H1 (cell line): ENCODE results near the gene GABRA4. TPM values are rescaled to one million over a fixed set of nuclear protein-coding genes. Genes with fewer than 3 reads are reported as not detected.

ENCODE experiments used
- CTCF ChIA-PET: fragments of 300-600 bp; sonication (Branson Sonifier 250); formaldehyde crosslinking; loops from one replicate; lab custom pipeline; 2021; ENCODE audit not compliant: partially characterized antibody; lab: Charles Lee
- POLR2A ChIA-PET: fragments of 300-600 bp; sonication (Branson Sonifier 250); formaldehyde crosslinking; loops from one replicate; lab custom pipeline; 2021; ENCODE audit warnings: inconsistent platforms; ENCODE audit not compliant: partially characterized antibody; lab: Charles Lee
- DNase-seq, 2 experiments: peaks; one replicate each; pipeline versions ENCODE4 v3.0.0 to v3.0.0-alpha.2; 2010 to 2022; ENCODE audit warnings: low spot score in 2 of 2, low read depth in 1 of 2, mixed read lengths in 1 of 2
- FAIRE-seq: peaks from 2 replicates; lab custom pipeline; 2011; peaks lifted over from hg19 to GRCh38; lab: Jason Lieb, UNC
- H2AFZ ChIP-seq: 2 replicates; pipeline ENCODE4 v1.8.1; 2012; ENCODE audit warnings: low read length, inconsistent platforms
- H2AK5ac ChIP-seq: 2 replicates; pipeline ENCODE4 v1.6.1; 2013; ENCODE audit warnings: low read depth, low read length
- H2BK120ac ChIP-seq: replicated peaks from 2 replicates; pipeline ENCODE3; 2013; ENCODE audit warnings: low read depth, low read length, inconsistent platforms
- H2BK12ac ChIP-seq: 2 replicates; pipeline ENCODE4 v1.6.1; 2013; ENCODE audit warnings: low read depth, low read length
- H2BK15ac ChIP-seq: 2 replicates; pipeline ENCODE4 v1.6.1; 2013; ENCODE audit warnings: low read length
- H2BK20ac ChIP-seq: 2 replicates; pipeline ENCODE4 v1.6.1; 2013; ENCODE audit warnings: low read length
- H2BK5ac ChIP-seq: 2 replicates; pipeline ENCODE4 v1.6.1; 2013; ENCODE audit warnings: low read depth, low read length
- H3K14ac ChIP-seq: 2 replicates; pipeline ENCODE4 v1.6.1; 2013; ENCODE audit warnings: inconsistent platforms; ENCODE audit not compliant: insufficient read length
- H3K18ac ChIP-seq: 2 replicates; pipeline ENCODE4 v1.6.1; 2013; ENCODE audit warnings: low read length; ENCODE audit errors: extremely low read depth
- H3K23ac ChIP-seq: 2 replicates; pipeline ENCODE4 v1.6.1; 2013; ENCODE audit warnings: inconsistent platforms; ENCODE audit not compliant: insufficient read length
- H3K23me2 ChIP-seq: 2 replicates; pipeline ENCODE4 v1.6.1; 2013; ENCODE audit warnings: low read depth, low read length
- H3K27ac ChIP-seq: 2 replicates; pipeline ENCODE4 v1.6.1; 2011; ENCODE audit warnings: low read depth, low read length, inconsistent platforms
- H3K27me3 ChIP-seq, 4 experiments: replicated peaks in 1 of 4; 1 replicate in 1 of 4; 2 replicates in 3 of 4; pipeline versions ENCODE4 v1.6.1 to v1.8.1; 2011 to 2013; ENCODE audit warnings: low read length in 3 of 4, mild to moderate bottlenecking in 3 of 4, inconsistent platforms in 2 of 4, mixed read lengths in 2 of 4, moderate library complexity in 1 of 4; ENCODE audit not compliant: control insufficient read depth in 3 of 4, insufficient read depth in 3 of 4; ENCODE audit errors: extremely low read depth in 1 of 4
- H3K36me3 ChIP-seq, 4 experiments: 2 replicates each; pipeline versions ENCODE4 v1.6.1 to v1.8.1; 2011 to 2013; ENCODE audit warnings: mild to moderate bottlenecking in 4 of 4, low read length in 3 of 4, moderate library complexity in 2 of 4, control low read depth in 1 of 4, inconsistent platforms in 1 of 4; ENCODE audit not compliant: insufficient read depth in 4 of 4, control insufficient read depth in 2 of 4
- H3K4ac ChIP-seq: replicated peaks from 2 replicates; pipeline ENCODE3; 2013; ENCODE audit warnings: low read length, low read depth, mixed read lengths, inconsistent platforms; ENCODE audit not compliant: insufficient read length
- H3K4me1 ChIP-seq, 4 experiments: replicated peaks in 1 of 4; 1 replicate in 1 of 4; 2 replicates in 3 of 4; pipeline versions ENCODE4 v1.6.1 to v1.8.1; 2011 to 2013; ENCODE audit warnings: low read length in 3 of 4, inconsistent platforms in 2 of 4, mixed read lengths in 1 of 4; ENCODE audit not compliant: insufficient read depth in 4 of 4, control insufficient read depth in 3 of 4
- H3K4me2 ChIP-seq, 2 experiments: 2 replicates each; pipeline versions ENCODE4 v1.6.1 to v1.8.1; 2011 to 2013; ENCODE audit warnings: low read depth in 2 of 2, low read length in 2 of 2, control low read depth in 1 of 2, inconsistent platforms in 1 of 2, mild to moderate bottlenecking in 1 of 2; ENCODE audit not compliant: insufficient read depth in 1 of 2
- H3K4me3 ChIP-seq, 4 experiments: fragments of 200-600, 300-600 bp in 1 of 4; sonication (generic), shearing (Covaris generic), sonication (Bioruptor Twin) in 1 of 4; 2 replicates each; pipeline versions ENCODE4 v1.5.1 to v1.8.1; 2011 to 2016; ENCODE audit warnings: low read length in 4 of 4, low read depth in 3 of 4, control low read depth in 2 of 4, inconsistent platforms in 2 of 4, mild to moderate bottlenecking in 2 of 4, mixed read lengths in 1 of 4, moderate library complexity in 1 of 4; ENCODE audit not compliant: insufficient read depth in 2 of 4; ENCODE audit errors: extremely low read depth in 1 of 4
- H3K56ac ChIP-seq: replicated peaks from 2 replicates; pipeline ENCODE3; 2013; ENCODE audit warnings: low read depth, mild to moderate bottlenecking, mixed read lengths, low read length, inconsistent platforms; ENCODE audit not compliant: insufficient read length
- H3K79me1 ChIP-seq: 2 replicates; pipeline ENCODE4 v1.6.1; 2013; ENCODE audit warnings: low read depth, low read length, control low read depth
- H3K79me2 ChIP-seq, 2 experiments: 2 replicates each; pipeline versions ENCODE4 v1.6.1 to v1.8.1; 2012 to 2013; ENCODE audit warnings: low read length in 2 of 2, mild to moderate bottlenecking in 2 of 2, inconsistent platforms in 1 of 2; ENCODE audit not compliant: insufficient read depth in 2 of 2, control insufficient read depth in 1 of 2
- H3K9ac ChIP-seq, 4 experiments: replicated peaks in 1 of 4; 1 replicate in 1 of 4; 2 replicates in 3 of 4; pipeline versions ENCODE4 v1.6.1 to v1.8.1; 2011 to 2013; ENCODE audit warnings: low read depth in 3 of 4, low read length in 3 of 4, control low read depth in 2 of 4, mild to moderate bottlenecking in 2 of 4, moderate library complexity in 2 of 4, inconsistent platforms in 1 of 4; ENCODE audit errors: extremely low read depth in 1 of 4
- H3K9me3 ChIP-seq, 2 experiments: 2 replicates each; pipeline versions ENCODE4 v1.6.1 to v1.8.1; 2012 to 2013; ENCODE audit warnings: mild to moderate bottlenecking in 2 of 2, moderate library complexity in 2 of 2, control low read depth in 1 of 2, inconsistent platforms in 1 of 2, low read depth in 1 of 2, low read length in 1 of 2, mixed read lengths in 1 of 2; ENCODE audit not compliant: insufficient read depth in 2 of 2
- H4K20me1 ChIP-seq, 2 experiments: replicated peaks in 1 of 2; 2 replicates each; pipeline versions ENCODE3 to v1.8.1; 2011 to 2013; ENCODE audit warnings: inconsistent platforms in 2 of 2, low read length in 2 of 2, mild to moderate bottlenecking in 1 of 2; ENCODE audit not compliant: insufficient read depth in 2 of 2, control insufficient read depth in 1 of 2
- H4K5ac ChIP-seq: 2 replicates; pipeline ENCODE4 v1.6.1; 2013; ENCODE audit warnings: low read length, low read depth, mixed read lengths, inconsistent platforms; ENCODE audit not compliant: insufficient read length
- H4K8ac ChIP-seq: 2 replicates; pipeline ENCODE4 v1.8.0; 2013; ENCODE audit warnings: mild to moderate bottlenecking, moderate library complexity, low read length, inconsistent platforms; ENCODE audit not compliant: insufficient read depth; ENCODE audit errors: extremely low read depth
- H4K91ac ChIP-seq: replicated peaks from 2 replicates; pipeline ENCODE3; 2013; ENCODE audit warnings: low read length, mixed read lengths, inconsistent platforms; ENCODE audit not compliant: insufficient read length
- ATF3 ChIP-seq: IDR thresholded peaks from 2 replicates; pipeline ENCODE4 v1.6.1; 2011; ENCODE audit warnings: low read depth, mild to moderate bottlenecking, low read length; ENCODE audit not compliant: insufficient read depth
- CREB1 ChIP-seq: IDR thresholded peaks from 2 replicates; pipeline ENCODE4 v1.6.1; 2012; ENCODE audit warnings: inconsistent platforms
- CTBP2 ChIP-seq: IDR thresholded peaks from 2 replicates; pipeline ENCODE4 v1.7.0; 2011; ENCODE audit warnings: borderline replicate concordance, mild to moderate bottlenecking, moderate library complexity, mixed read lengths, low read length; ENCODE audit not compliant: insufficient read depth, insufficient read length
- JUN ChIP-seq: IDR thresholded peaks from 2 replicates; pipeline ENCODE4 v1.6.1; 2011; ENCODE audit warnings: low read depth, mild to moderate bottlenecking, improper control_type of control experiment, low read length
- MAFK ChIP-seq: IDR thresholded peaks from 2 replicates; pipeline ENCODE4 v1.6.1; 2012; ENCODE audit warnings: low read depth, mild to moderate bottlenecking, improper control_type of control experiment, low read length
- MAX ChIP-seq: IDR thresholded peaks from 2 replicates; pipeline ENCODE4 v1.6.1; 2012; ENCODE audit warnings: inconsistent platforms
- NANOG ChIP-seq: IDR thresholded peaks from 2 replicates; pipeline ENCODE4 v1.6.1; 2011; ENCODE audit warnings: low read length, low read depth, mild to moderate bottlenecking, inconsistent platforms; ENCODE audit not compliant: insufficient read depth, poor library complexity, severe bottlenecking
- POU5F1 ChIP-seq: IDR thresholded peaks from 2 replicates; pipeline ENCODE4 v1.6.1; 2011; ENCODE audit warnings: low read depth, mild to moderate bottlenecking, low read length, moderate library complexity
- RXRA ChIP-seq: IDR thresholded peaks from 2 replicates; pipeline ENCODE4 v1.6.1; 2011; ENCODE audit warnings: low read depth, mild to moderate bottlenecking, low read length, moderate library complexity; ENCODE audit not compliant: insufficient read depth
- SIN3A ChIP-seq, 2 experiments: IDR thresholded peaks in 1 of 2; conservative IDR thresholded peaks in 1 of 2; 2 replicates each; pipeline ENCODE4 v1.6.1; 2011 to 2012; ENCODE audit warnings: low read length in 2 of 2, improper control_type of control experiment in 1 of 2, low read depth in 1 of 2, mild to moderate bottlenecking in 1 of 2
- SIRT6 ChIP-seq: IDR thresholded peaks from one replicate; pipeline ENCODE4 v1.7.1; 2012; ENCODE audit warnings: low read length, inconsistent platforms
- SP2 ChIP-seq: IDR thresholded peaks from 2 replicates; pipeline ENCODE4 v1.6.1; 2012; ENCODE audit warnings: mild to moderate bottlenecking, low read length, inconsistent platforms
- SRF ChIP-seq: IDR thresholded peaks from 2 replicates; pipeline ENCODE4 v1.6.1; 2011; ENCODE audit warnings: mild to moderate bottlenecking, low read depth, low read length, moderate library complexity
- TEAD4 ChIP-seq: IDR thresholded peaks from 2 replicates; pipeline ENCODE4 v1.6.1; 2012; ENCODE audit warnings: low read depth, low read length, inconsistent platforms, mixed read lengths
- YY1 ChIP-seq: IDR thresholded peaks from 2 replicates; pipeline ENCODE4 v1.6.1; 2011; ENCODE audit warnings: low read depth, mild to moderate bottlenecking, low read length
- WGBS, 2 experiments: shearing (Covaris generic) in 1 of 2; methylation state at CpG; one replicate each; pipeline versions ENCODE4 v1.1.6 to v1.1.7; 2013 to 2015; ENCODE audit warnings: low lambda C conversion rate in 2 of 2, mixed read lengths in 2 of 2, inconsistent platforms in 1 of 2, low coverage in 1 of 2, missing lambda C conversion rate in 1 of 2; ENCODE audit not compliant: insufficient replicate concordance in 2 of 2, insufficient coverage in 1 of 2, insufficient read length in 1 of 2; ENCODE audit errors: extremely low coverage in 1 of 2, missing lambda C conversion rate in 1 of 2; 5-methylcytosine and 5-hydroxymethylcytosine counted together
- polyA plus RNA-seq, 7 experiments: library from polyadenylated mRNA; depleted of rRNA in 3 of 7; stranded (reverse) in 5 of 7; unstranded in 2 of 7; fragments of >200 nt in 5 of 7; fragments of 200-250 nt in 2 of 7; gene quantifications; 1 replicate in 5 of 7; 2 replicates in 1 of 7; 4 replicates in 1 of 7; pipeline versions ENCODE4 v1.2.1 to v1.2.3, GENCODE V29; 2011 to 2013; ENCODE audit warnings: missing spikeins in 2 of 7, mixed read lengths in 2 of 7
- total RNA-seq: library from RNA; stranded (reverse); fragmentation: NEBNext Ultra II Directional; extraction: Animal tissue kit (Norgen Biotek cat#: 25700); gene quantifications from 2 replicates; pipeline ENCODE4 v1.2.1, GENCODE V29; 2021

Gene GABRA4
- total and polyA plus RNA-seq, 2 of the 8 experiments (the other 6 are each of a cell fraction or from before 2014, with no cell fraction given), result 0.09 to 0.37 TPM

GRCh38 chr4:46967631-46968030 lies 25.8 kb downstream of the GABRA4 start:
- H2AK5ac ChIP-seq, result no peak overlapping the region
- no peak overlapping the region for H2BK20ac ChIP-seq
- H3K9me3 ChIP-seq, result no peaks in the 10 kb centered on the region
- H3K36me3 ChIP-seq, result no peaks in the 10 kb centered on the region
- no peak overlapping the region for H2BK12ac ChIP-seq
- FAIRE-seq (no peak), DNase-seq (no peak)
- H3K9ac ChIP-seq, result no peak overlapping the region
- WGBS, 2 experiments, result 97% methylated on average over 2 of the region's 2 CpGs; no CpG with 5 or more reads in 1 of the 2 experiments
- no peak overlapping the region for H3K56ac ChIP-seq
- no peaks in the 10 kb centered on the region for H3K23me2 ChIP-seq
- no peak overlapping the region for H3K4me2 ChIP-seq
- H2BK15ac ChIP-seq, result no peak overlapping the region
- H3K27me3 ChIP-seq, result no peaks in the 10 kb centered on the region
- no peak overlapping the region for H3K18ac ChIP-seq
- H3K4me3 ChIP-seq, result no peak overlapping the region
- no peak overlapping the region for H4K8ac ChIP-seq
- H2AFZ ChIP-seq, result no peak overlapping the region
- no peaks in the 10 kb centered on the region for H4K20me1 ChIP-seq
- H2BK120ac ChIP-seq, result no peak overlapping the region
- ChIA-PET POLR2A (no interaction called here), CTCF (no interaction called here)
- no peak overlapping the region for H3K27ac ChIP-seq
- no peak overlapping the region for H3K14ac ChIP-seq
- no peak overlapping the region for H2BK5ac ChIP-seq
- no peak overlapping the region for H4K5ac ChIP-seq
- H3K79me2 ChIP-seq, result no peaks in the 10 kb centered on the region
- H3K4me1 ChIP-seq, result no peaks in the 10 kb centered on the region
- H3K79me1 ChIP-seq, result no peaks in the 10 kb centered on the region
- H3K4ac ChIP-seq, result no peak overlapping the region
- no peak overlapping the region for H4K91ac ChIP-seq
- no peak overlapping the region for H3K23ac ChIP-seq
- no peak for TF ChIP-seq YY1
- TF ChIP-seq NANOG, result no peak
- TF ChIP-seq CTBP2, result no peak
- TF ChIP-seq MAFK, result no peak
- no peak for TF ChIP-seq POU5F1
- no peak for TF ChIP-seq CREB1
- TF ChIP-seq SIN3A (conservative IDR thresholded peaks at IDR 0.05 in 1 of 2, IDR thresholded peaks at IDR 0.05 in 1 of 2; ENCODE audit: low read depth in 1 of 2, low read length in 2 of 2), result no peak
- TF ChIP-seq SP2, result no peak
- TF ChIP-seq TEAD4, result no peak
- no peak for TF ChIP-seq SRF
- TF ChIP-seq RXRA, result no peak
- TF ChIP-seq MAX, result no peak
- no peak for TF ChIP-seq JUN
- no peak for TF ChIP-seq SIRT6
- TF ChIP-seq ATF3, result no peak
